Lower leg skin (tissue), 4 donors: ENCODE measurements around the gene ABTB2. TPM values are rescaled to one million over a fixed set of nuclear protein-coding genes. Genes with fewer than 3 reads are reported as not detected.
"Not testable (repeated sequence)": the region's sequence is repeated elsewhere in the genome, so short reads cannot be mapped to it uniquely, and the experiment has no call there.

Experiments used
- DNase-seq, 2 donors: peaks; one replicate each; pipeline ENCODE4 v3.0.0-alpha.2; 2019; ENCODE audit warnings: low spot score in 2 of 2
- H3K4me3 ChIP-seq: fragments of 200-600 bp; sonication (generic); 2 replicates; pipeline ENCODE4 v1.5.1; 2017; ENCODE audit warnings: mild to moderate bottlenecking, low read depth; ENCODE audit not compliant: poor library complexity, severe bottlenecking
- CTCF ChIP-seq, 3 donors: fragments of 450-650 bp; IDR thresholded peaks; one replicate each; pipeline ENCODE4 v1.5.1; 2016; ENCODE audit warnings: antibody characterized with exemption in 3 of 3, mild to moderate bottlenecking in 3 of 3, moderate library complexity in 2 of 3
- POLR2A ChIP-seq, 2 donors: fragments of 450-650 bp; IDR thresholded peaks; one replicate each; pipeline ENCODE4 v1.6.1; 2016 to 2017; ENCODE audit warnings: antibody characterized with exemption in 2 of 2, mild to moderate bottlenecking in 1 of 2, moderate library complexity in 1 of 2
- WGBS, 2 donors: methylation state at CpG; one replicate each; pipeline ENCODE4 v1.1.5; 2018; 5-methylcytosine and 5-hydroxymethylcytosine counted together
- intact Hi-C: fragments of 100-400 bp; cut with DNase I; formaldehyde crosslinking; loops from one replicate; pipeline ENCODE4 v1.15.0; 2023; ENCODE audit warnings: low total_unique reads
- total RNA-seq, 4 donors: library from RNA; depleted of rRNA; stranded (reverse); fragments of >200 nt; gene quantifications; one replicate each; pipeline ENCODE4 v1.1.0, GENCODE V29; 2016

Gene ABTB2
- total RNA-seq, 4 donors from 2014 or later: 6.1 to 24.2 (median 11.1) TPM

- TF ChIP-seq CTCF (IDR thresholded peaks at IDR 0.05) (no peak), POLR2A (IDR thresholded peaks at IDR 0.05) (no peak)
- WGBS, 2 donors: 48 to 50% methylated on average over 17 of the region's 17 CpGs
These were observed 134.6 kb downstream of the ABTB2 start for GRCh38 chr11:34223021-34223813.

GRCh38 chr11:34222030-34222429 lies 135.8 kb downstream of the ABTB2 start:
- no peak for TF ChIP-seq POLR2A (IDR thresholded peaks at IDR 0.05)
- no peak for TF ChIP-seq CTCF (IDR thresholded peaks at IDR 0.05)
- DNase-seq: no peak
- intact Hi-C loops: no loop called here
- no peak overlapping the region for H3K4me3 ChIP-seq

More at GRCh38 chr11:34223021-34223813, 134.6 kb downstream of the ABTB2 start:
- peak; percentile 47 to 90 for DNase-seq
- no peak overlapping the region for H3K4me3 ChIP-seq
- intact Hi-C loops: no loop called here

GRCh38 chr11:34219941-34220370 lies 137.9 kb downstream of the ABTB2 start:
- WGBS, 2 donors: 63 to 66% methylated on average over 5 of the region's 5 CpGs
- intact Hi-C loops: no loop called here
- TF ChIP-seq POLR2A (IDR thresholded peaks at IDR 0.05) (no peak), CTCF (IDR thresholded peaks at IDR 0.05) (no peak)
- H3K4me3 ChIP-seq: no peak overlapping the region
- DNase-seq: no peak

- intact Hi-C loops: no loop called here
- H3K4me3 ChIP-seq: no peak overlapping the region
- no peak for DNase-seq
- 88 to 95% methylated on average over 1 of the region's 1 CpG for WGBS, 2 donors
- TF ChIP-seq CTCF (IDR thresholded peaks at IDR 0.05) (no peak), POLR2A (IDR thresholded peaks at IDR 0.05) (no peak)
These were observed 138.5 kb downstream of the ABTB2 start for GRCh38 chr11:34219279-34219678.

- H3K4me3 ChIP-seq, DNase-seq, intact Hi-C loops: not testable (repeated sequence)
- 91 to 96% methylated on average over 2 of the region's 2 CpGs for WGBS, 2 donors
These were observed 139.1 kb downstream of the ABTB2 start for GRCh38 chr11:34218756-34219155.

GRCh38 chr11:34218067-34218466 lies 139.7 kb downstream of the ABTB2 start:
- intact Hi-C loops: no loop called here
- no peak for DNase-seq
- H3K4me3 ChIP-seq: no peak overlapping the region
- TF ChIP-seq CTCF (IDR thresholded peaks at IDR 0.05) (no peak), POLR2A (IDR thresholded peaks at IDR 0.05) (no peak)
